ENCODE results near the gene STRBP. TPM values are rescaled to one million over a fixed set of nuclear protein-coding genes. Genes with fewer than 3 reads are reported as not detected.

Gene STRBP
- total and polyA plus RNA-seq, 12 donors = 4.2 to 12.4 (median 8.1) TPM

DNA sequence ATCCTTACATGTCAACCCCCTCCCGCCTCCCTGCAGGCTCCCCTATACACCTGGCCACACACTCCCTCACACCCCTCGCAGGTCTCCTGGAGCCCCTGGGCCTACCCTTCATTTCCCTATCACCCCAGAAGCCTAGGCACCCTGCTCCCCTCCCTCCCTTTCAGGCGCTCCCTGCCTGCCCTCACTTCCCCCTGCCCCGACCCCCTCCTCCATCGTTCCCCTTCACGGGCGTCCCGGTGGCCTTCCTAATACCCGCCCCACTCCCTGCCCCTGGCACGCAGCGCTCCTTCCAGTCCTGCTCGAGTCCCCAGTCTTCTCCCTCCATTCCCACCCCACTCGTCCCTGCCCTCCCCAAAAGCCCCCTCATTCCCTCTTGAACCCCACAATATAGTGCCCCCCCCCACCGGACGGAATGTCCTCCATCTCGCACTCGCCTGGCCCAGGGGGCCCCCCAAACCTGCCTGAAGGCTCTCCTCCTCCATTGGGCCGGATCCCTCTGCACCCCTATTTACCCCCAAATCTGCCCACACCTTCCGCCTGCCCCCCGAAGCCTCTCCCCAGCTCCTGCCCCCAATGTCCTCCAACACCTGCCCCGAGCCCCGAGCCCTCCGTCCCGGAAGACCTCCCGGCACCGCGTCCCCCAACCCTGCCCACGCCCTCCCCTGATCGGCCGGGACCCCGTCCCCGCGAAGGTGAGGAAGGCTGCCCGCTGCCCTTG is 746 bp downstream of the STRBP start:
- Histone ChIP-seq H3K4me3 (peak overlapping the region; percentile 48 to 100 (median 58)), H3K36me3 (replicated peaks in 1 of 2) (no peaks in the 10 kb centered on the region), H3K4me1 (replicated peaks in 1 of 2) (peaks cover 5 to 10% of the 10 kb centered on the region in 2 donors), H3K27me3 (no peaks in the 10 kb centered on the region), H3K9me3 (replicated peaks in 1 of 3) (no peaks in the 10 kb centered on the region), H3K27ac (no peak overlapping the region)
- intact Hi-C loops (cut with DNase I) = no loop called here
- 4 to 11% (median 7%) methylated on average over 15 to 34 of the region's 34 CpGs for WGBS, 4 donors
- TF ChIP-seq, protein P1, sequence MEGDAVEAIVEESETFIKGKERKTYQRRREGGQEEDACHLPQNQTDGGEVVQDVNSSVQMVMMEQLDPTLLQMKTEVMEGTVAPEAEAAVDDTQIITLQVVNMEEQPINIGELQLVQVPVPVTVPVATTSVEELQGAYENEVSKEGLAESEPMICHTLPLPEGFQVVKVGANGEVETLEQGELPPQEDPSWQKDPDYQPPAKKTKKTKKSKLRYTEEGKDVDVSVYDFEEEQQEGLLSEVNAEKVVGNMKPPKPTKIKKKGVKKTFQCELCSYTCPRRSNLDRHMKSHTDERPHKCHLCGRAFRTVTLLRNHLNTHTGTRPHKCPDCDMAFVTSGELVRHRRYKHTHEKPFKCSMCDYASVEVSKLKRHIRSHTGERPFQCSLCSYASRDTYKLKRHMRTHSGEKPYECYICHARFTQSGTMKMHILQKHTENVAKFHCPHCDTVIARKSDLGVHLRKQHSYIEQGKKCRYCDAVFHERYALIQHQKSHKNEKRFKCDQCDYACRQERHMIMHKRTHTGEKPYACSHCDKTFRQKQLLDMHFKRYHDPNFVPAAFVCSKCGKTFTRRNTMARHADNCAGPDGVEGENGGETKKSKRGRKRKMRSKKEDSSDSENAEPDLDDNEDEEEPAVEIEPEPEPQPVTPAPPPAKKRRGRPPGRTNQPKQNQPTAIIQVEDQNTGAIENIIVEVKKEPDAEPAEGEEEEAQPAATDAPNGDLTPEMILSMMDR (IDR thresholded peaks at IDR 0.05) = no peak
- TF ChIP-seq POLR2A (IDR thresholded peaks at IDR 0.05) = no peak
- DNase-seq = peak in 5 of 7 donors; percentile 15 to 28 (median 19)

DNA sequence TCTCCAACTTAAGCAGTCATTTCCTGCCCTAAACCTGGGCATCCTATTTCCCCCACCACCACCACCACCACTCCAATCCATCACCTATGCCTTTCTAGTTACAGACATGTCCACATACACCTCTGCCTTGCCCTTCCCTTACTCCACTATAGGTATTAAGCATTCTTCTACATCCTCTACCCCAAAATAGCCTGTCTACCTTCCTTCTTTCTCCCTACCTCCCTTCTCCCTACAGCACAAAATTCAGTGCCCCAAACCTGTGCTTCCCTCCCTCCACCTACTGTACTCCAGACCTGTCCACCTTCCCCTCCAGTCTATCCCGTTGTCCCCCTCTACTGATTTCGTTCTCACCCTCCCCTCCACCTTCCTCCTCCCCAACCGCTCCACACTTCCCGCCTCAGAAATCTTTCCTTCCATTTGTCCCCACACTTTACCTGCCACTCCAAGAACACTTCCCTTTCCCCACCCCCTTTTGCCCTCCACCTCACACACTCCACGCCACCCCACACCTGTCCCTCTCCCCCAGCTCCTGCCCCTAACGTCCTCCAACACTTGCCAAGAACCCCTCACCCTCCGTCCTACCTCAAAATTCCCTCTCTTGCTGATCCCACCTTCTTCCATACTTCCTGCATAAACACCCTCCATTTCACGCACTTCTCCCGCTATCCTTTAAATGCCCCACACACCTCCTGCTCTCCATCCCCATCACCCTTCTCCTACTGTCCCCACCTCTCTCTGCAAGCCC is 1.6 kb downstream of the STRBP start:
- Histone ChIP-seq H3K4me1 (replicated peaks in 1 of 2) (peaks cover 5 to 10% of the 10 kb centered on the region in 2 donors), H3K27me3 (no peaks in the 10 kb centered on the region), H3K27ac (no peak overlapping the region), H3K9me3 (replicated peaks in 1 of 3) (no peaks in the 10 kb centered on the region), H3K36me3 (replicated peaks in 1 of 2) (no peaks in the 10 kb centered on the region), H3K4me3 (no peak overlapping the region)
- intact Hi-C loops (cut with DNase I) = no loop called here
- DNase-seq = no peak
- TF ChIP-seq POLR2A (IDR thresholded peaks at IDR 0.05) = no peak
- TF ChIP-seq, protein P1 (IDR thresholded peaks at IDR 0.05) = no peak
- 80 to 87% (median 83%) methylated on average over 9 of the region's 9 CpGs for WGBS, 4 donors

DNA sequence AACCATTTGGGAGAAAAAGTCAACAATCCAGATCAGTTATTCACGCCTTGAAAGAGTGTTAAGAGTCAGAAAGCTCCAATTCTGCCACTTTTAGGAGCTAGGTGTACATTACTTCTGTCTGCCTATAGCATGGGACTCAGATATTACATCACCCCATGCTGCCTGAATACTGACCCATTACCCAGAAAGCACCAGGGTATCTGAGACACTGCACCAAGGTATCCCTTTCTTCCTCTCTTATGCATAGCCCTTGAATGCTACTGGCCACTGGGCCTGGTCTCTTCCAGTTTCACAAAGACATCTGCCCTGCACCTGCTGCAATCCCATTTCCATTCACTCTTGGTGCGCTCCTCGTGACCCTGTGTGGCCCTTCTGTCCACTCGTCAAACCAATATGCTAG is 2.6 kb downstream of the STRBP start:
- 91 to 98% (median 96%) methylated on average over 4 of the region's 4 CpGs for WGBS, 4 donors
- no peak overlapping the region for H3K4me3 ChIP-seq
- TF ChIP-seq POLR2A (IDR thresholded peaks at IDR 0.05) = no peak
- TF ChIP-seq, protein P1 (IDR thresholded peaks at IDR 0.05) = no peak
- intact Hi-C loops (cut with DNase I) = no loop called here
- H3K27ac ChIP-seq = no peak overlapping the region
- H3K36me3 ChIP-seq (replicated peaks in 1 of 2) = no peaks in the 10 kb centered on the region
- peaks cover 5 to 10% of the 10 kb centered on the region in 2 donors for H3K4me1 ChIP-seq (replicated peaks in 1 of 2)
- H3K9me3 ChIP-seq (replicated peaks in 1 of 3) = no peaks in the 10 kb centered on the region
- no peak for DNase-seq
- no peaks in the 10 kb centered on the region for H3K27me3 ChIP-seq

- Histone ChIP-seq H3K36me3 (replicated peaks in 1 of 2) (no peaks in the 10 kb centered on the region), H3K27me3 (no peaks in the 10 kb centered on the region), H3K4me3 (no peak overlapping the region), H3K4me1 (replicated peaks in 1 of 2) (peaks cover 0 to 6% of the 10 kb centered on the region in 2 donors), H3K9me3 (replicated peaks in 1 of 3) (no peaks in the 10 kb centered on the region), H3K27ac (no peak overlapping the region)
- TF ChIP-seq, protein P1 (IDR thresholded peaks at IDR 0.05) = no peak
- TF ChIP-seq POLR2A (IDR thresholded peaks at IDR 0.05) = no peak
- 78 to 100% (median 88%) methylated on average over 3 of the region's 3 CpGs for WGBS, 4 donors
- intact Hi-C loops (cut with DNase I) = no loop called here
- no peak for DNase-seq
Observed at GRCh38 chr9:123263227-123263626, 5.2 kb downstream of the STRBP start.
